DMS79 treated with DMSO at 0.1 percent for 48 hours (cell line): ENCODE data around the gene SMLR1.

Source experiments
- DNase-seq: peaks from one replicate; lab custom pipeline; 2025; lab: John Stamatoyannopoulos, UW

The SMLR1 gene

DNA sequence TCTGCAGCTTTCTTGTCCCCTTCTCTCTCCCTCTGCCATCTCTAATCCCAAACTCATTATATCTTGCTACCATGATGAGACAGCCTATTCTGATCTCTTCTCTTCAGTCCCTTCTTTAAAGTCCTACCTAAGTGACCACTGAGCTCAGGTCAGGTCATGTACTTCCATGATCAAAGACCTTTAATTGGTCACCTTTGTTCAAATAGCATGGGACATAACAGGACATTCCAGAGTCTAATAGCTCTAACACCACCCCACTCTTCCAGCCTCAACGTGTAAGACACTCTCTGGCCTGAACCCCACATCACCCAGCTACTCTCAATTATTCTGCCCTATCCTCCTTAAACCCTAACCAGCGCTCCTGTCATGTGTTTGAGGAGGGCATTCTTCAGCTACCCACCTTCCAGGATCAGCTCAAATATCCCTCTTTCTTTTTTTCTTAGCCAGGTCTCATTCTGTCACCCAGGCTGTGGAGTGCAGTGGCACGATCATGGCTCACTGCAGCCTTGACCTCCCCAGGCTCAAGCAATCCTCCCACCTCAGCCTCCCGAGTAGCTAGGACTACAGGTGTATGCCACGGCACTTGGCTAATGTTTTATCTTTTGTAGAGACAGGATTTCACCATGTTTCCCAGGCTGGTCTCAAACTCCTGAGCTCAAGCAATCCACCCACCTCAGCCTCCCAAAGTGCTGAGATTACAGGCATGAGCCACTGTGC is 2.1 kb upstream of the SMLR1 start:
- DNase-seq = no peak

DNA sequence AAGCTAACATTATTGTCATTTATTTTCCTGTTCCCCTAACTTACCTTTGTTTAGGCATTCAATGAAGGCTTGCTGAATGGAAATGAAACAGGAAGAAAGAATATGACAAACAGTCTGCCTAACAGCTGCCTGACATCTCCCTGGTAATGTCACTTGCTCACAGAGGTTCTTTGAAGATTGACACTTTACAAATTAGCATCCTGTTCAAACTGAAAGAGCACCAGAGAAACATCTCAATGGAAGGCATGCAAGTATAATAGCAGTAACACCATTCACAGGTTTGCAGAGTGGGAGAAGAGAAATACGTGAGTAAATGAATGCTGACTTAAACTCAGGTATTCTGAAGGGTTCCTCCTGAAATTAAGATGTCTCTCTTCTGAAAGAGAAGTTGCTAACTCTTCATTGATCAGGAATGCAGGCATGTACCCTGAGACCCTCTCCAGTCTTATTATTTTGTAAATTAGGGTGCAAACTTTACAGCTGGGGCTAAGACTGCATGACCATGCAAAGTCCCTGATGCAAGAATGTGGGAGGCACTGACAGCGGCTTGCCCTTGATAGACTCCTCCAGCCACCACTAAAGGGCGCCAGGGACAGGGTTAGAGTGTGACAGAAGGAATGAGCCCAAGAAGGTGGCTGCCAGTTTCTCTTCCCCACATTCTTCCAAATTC is 1.3 kb upstream of the SMLR1 start:
- no peak for DNase-seq

DNA sequence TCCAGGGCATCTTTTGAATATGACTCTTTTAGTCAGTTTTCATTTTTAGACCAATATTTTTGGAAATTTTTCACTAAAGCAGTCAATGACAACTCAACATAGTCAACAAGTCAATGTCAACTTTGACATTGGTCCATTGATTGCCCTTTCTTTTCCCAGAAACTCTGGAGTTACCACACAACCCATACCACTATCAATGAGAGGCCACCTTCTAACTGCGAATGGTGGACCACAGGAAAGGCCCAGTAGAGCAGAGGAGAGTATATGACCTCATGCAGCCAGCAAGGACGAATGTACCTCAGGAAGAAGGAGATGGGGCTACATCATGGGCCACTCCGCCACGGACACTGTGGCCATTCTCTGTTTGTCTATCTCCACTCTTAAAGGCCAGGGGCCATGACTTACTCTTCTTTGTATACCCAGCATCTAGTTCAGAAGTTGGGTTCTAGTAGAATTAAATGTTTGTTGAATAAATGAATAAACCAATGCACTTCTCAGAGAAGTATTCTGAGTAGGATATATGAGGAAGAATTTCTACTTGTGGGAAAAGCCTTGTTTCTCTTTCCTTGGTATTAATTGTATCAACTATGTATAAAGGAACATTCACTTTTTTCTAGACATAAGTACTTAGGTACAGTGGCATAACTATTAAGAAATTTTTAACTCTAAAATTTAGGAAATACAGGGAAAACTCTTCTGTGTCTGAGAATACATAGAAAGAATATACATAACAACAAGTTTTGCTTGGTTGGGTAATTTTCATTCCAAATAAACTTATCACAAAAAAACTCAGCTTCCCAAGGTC is 562 bp upstream of the SMLR1 start:
- no peak for DNase-seq

DNA sequence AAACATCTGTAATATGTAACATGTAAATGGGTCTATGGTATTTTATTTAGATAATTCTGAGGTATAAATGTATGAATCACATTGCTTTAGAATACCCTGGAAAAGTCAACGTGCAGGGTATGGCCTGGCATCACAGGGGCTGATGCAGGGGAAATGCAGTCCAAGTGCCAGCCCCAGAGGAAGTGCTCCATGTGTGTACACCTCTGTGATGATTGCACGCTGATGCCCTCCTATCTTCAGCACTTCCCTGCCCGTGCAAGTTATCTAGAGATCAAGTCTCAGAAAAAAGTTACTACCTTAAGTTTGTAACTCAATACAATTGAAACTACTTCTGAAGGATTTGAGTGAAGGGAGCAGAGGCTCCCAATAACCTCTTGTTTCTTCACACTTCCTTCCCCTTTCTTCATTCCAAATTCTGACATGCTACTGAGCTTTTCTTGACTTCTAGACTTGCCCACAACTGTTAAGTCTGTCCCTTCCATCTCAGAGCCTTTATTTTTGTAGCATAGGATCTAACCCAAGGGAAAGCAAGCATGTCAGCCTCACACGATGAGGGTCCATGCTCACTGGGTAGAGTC is 2.2 kb downstream of the SMLR1 start:
- no peak for DNase-seq

DNA sequence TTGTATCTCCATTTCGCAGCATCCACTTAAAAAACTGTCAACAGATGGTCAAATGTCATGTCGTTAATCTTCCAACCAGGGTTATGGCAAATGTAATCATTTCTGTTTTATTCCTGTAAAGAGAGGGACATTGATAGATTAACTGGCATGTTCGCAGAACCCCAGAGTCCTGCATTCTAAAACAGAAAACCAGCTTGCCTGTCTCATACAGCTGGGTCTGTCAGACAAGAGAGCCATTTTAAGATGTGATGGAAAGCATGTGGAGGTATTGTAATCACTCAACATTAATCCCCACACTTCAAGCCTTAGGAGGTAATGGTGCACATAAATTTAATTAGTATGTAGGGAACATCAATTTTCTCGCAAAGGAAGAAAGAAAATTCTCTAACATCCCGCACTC is 4.4 kb downstream of the SMLR1 start:
- DNase-seq = no peak

DNA sequence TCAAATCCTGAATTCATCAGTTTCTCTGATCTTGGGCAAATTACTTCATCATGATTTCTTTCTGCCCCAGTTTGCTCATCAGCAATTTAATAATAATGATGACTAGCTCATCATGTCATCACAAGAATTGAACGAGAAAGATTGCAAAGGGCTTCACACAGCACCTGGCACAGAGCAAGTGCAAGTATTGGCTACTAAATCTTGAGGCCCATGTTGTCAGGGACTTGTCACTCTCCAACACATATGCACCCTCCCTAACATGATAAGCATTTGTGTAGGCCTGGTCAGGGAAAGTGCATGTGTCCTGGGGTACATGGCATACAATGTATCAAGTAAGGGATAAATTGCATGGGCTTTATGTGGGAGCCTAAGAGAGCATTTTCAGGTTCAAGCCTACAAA is 6.4 kb downstream of the SMLR1 start:
- DNase-seq = no peak

DNA sequence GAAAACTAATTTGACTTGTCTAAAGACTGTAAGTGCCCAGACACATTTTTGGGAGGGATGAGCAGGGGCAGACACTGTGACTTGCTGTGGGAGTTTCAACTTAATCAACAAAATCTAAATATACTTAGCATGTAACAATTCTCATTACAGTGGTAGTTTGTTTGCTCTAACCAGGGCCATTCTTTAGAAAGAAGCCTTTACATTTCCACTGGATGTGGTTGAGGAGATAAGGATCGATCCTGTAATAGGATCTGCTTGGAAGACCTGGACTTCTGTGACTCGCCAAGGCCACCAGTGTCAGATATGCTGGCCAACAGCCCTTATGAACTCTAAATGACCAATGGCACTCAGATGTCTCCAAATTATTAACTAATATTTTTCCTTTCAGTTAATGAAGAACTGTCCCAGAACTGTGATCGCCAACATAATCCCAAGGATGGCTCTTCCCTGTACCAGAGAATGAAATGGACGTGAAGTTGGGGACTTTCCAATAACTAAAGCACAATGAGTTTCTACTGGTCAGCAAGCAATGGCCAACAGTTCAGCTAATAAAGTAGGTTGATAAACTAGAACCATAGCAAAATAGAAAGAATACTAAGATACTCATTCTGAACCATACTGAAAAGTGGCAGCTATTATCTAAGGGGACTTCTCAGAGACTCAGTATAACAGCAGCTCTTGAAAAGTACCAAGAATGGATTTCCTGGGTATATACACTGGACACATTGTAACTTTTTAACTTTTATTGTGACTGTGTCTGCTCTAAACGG is 7.5 kb downstream of the SMLR1 start:
- DNase-seq = no peak

DNA sequence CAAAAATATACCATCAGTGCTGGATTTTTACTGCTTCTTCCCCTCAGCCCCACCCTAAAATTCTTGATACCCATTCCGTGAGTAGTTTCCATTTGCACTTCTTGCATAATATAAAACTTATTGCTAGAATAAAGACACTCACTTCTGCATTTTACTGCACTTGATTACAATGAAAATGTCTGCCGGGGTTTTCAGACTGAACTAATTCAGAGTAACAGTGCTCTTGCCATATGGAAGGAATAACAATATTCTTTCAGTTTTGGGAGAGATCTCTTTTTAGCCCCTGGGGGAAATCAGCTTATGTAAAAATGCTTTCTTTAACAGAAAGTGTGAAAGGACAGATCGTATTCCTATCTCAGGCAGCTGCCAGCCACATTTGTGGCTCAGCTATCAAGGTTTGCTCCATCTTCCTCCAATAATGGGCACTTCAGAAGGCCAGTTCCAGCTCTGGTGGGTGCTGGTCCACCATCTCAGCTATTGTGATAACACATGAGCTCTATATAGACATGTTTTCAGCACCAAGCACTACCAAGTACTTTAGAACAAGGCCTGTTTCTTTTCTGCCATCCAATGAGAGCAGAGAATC is 8.9 kb downstream of the SMLR1 start:
- DNase-seq = no peak

DNA sequence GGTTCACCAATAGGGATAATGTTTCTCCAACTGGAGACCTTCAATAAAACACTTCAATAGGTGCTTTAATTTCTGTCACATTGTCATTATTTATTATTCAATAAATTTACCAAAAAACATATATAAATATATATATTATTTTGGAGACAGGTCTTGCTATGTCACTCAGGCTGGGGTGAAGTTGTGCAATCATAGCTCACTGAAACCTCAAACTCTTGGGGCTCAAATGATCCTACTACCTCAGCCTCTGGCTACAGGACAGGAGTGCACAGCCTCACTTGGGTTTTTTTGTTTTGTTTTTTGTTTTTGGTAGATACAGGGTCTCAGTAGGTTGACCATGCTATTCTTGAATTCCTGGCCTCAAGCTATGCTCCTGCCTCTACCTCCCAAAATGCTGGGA is 9.9 kb downstream of the SMLR1 start:
- no peak for DNase-seq

DNA sequence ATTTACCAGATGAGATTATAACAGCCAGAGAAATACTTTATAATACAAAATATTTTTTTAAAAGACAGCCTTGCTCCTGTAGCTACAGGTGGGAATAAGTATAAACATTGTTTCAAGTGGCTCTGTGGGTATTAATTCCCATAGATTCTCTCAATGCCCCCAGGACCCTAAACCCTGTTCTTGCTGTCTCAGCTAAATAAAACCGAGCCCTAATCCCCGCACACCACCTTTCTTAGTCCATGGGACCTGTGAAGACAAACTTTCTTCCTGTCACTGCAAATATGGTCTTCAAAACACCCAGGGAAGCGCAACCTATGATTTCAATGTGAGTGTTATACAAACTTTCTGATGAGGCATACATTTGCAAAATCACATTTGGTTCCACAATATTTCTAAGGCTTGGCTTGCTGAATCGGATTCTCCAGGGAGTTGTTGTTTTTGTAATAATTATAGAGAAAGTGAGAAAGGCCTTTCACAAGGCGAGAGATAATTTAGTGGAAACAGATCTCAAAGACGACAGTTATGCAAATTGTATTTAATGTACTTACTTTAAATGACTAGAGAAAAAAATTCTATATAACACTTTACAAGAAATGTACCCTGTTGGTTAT is 11.1 kb downstream of the SMLR1 start:
- no peak for DNase-seq

DNA sequence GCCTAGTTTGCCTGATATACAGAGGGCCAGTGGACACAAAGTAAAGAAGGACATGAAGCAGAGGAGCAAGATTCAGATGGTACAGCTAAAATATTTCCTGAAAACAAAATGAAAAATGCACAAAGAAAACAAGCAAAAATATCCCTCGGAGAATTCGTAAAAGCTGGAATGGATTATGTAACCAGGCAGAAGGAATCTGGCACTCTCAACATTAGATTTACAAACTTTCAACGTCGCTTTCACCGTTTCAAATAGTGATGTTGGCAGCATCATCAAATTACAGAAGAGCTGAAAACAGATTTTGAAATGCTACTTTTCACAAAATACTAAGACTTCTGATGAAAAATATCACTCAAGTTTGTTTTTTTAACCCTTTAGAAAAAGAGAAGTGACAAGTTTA is 11.7 kb downstream of the SMLR1 start:
- no peak for DNase-seq

DNA sequence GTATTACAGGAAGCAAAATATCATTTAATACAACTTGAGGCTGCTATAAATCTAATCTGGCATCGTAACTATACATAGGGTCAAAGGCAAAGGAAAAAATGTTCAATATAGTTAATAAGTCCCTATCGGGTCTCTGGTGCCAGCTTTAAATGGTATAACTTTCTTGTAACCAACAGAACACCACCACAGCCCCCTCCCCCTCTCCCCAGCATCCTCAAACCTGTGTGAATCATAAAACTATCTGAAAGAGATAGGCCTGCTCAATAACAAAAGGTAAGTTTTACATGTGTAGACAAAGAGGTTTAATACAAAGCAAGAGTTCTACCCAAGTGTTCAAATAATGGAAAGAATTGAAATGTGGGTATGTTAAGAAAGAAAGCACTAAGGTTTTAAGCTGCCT is 12.2 kb downstream of the SMLR1 start:
- DNase-seq = no peak

DNA sequence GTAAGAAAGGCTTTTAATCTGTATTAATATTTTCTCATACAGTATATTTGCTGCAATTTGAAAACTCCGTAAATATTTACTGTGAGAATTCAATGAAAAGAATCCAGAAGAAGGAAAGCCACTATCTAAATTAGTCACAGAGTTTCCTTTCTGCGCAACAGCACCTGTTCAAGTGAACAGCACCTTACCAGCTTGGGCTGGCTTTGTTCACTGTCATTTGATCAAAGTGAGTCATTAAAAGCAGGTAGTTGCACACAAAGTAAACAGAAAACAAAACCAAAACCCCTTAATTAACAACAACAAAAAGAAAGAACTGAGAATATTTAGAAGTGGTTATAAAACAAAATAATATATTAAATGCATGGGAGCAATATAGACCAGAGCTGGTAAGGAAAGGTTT is 12.8 kb downstream of the SMLR1 start:
- DNase-seq = no peak

DNA sequence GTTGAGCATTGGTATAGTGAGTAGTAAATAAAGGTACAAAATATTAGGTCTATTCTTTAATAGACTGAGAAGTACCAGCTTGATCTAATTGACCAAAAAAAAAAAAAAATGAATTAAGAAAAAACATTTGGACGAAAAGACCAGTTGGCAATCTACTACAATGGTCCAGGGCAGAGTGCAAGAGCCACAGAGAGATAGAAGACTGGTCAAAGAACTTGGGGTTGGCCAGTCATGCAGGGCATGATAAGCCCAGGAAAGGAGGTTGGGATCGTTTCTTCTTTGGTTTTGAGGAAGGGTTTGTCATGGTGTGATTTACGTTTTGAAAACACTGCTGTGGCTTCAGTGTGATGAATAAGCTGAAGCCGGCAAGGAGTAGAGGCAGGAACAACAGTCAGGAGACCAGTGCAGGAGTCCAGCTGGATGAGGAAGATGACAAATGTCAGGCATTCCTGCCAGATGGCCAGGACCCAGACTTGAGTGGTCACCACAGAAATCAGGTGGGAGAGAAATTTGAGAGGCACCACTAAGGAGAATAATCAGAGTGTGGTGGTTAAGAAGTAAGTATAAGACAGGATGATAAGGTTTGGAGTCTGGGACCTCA is 14.0 kb downstream of the SMLR1 start:
- no peak for DNase-seq

DNA sequence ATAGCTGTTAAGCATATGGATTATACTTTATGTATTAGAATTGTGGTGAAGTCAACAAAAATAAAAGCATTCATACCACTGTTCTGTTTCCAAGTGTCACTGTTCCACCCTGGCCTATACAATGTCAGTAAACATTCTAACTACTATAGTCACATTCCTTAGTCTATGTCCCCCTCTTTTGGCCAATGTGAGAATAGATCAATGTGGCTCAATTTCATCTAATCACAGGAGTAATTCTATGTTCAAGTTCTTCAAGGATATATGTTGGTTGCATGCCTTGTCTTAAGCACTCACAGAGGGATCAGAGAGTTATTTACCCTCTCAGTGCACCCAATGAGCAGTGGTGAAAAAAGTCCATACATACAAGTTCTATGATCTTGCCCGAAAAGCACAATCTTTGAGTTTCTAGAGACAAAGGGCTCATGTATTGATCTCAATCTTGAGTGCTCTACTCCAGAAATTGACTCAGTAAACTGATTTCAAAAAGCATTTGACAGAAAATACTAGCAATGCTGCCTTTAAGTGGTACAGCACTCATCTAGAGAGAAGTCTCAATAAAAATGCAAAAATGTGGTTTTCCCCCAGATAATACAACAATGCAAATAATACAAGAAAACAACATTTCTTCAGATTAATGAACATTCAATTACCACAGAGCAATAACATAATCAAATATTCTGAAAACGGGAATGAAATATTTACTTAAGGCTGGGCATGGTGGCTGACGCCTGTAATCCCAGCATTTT is 16.5 kb downstream of the SMLR1 start:
- no peak for DNase-seq

DNA sequence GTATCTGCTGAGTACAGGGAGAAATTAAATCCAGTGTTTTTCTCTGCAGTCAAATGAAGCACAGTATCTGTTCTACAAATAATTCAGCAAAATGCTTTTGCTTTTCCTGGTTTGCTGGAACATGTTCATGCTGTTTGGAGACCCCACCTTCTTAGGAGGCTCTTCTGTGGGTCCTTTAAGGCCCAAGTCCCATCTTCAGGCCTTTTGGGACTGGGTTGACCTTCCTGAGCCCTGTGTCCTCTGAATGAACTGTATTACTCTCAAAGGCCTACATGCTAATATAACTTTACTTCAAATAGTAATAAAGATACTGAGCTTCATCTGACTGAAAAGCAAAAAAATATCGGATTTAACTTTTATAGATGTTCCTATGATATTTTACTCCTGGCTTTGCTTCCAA is 19.3 kb downstream of the SMLR1 start:
- DNase-seq = no peak

DNA sequence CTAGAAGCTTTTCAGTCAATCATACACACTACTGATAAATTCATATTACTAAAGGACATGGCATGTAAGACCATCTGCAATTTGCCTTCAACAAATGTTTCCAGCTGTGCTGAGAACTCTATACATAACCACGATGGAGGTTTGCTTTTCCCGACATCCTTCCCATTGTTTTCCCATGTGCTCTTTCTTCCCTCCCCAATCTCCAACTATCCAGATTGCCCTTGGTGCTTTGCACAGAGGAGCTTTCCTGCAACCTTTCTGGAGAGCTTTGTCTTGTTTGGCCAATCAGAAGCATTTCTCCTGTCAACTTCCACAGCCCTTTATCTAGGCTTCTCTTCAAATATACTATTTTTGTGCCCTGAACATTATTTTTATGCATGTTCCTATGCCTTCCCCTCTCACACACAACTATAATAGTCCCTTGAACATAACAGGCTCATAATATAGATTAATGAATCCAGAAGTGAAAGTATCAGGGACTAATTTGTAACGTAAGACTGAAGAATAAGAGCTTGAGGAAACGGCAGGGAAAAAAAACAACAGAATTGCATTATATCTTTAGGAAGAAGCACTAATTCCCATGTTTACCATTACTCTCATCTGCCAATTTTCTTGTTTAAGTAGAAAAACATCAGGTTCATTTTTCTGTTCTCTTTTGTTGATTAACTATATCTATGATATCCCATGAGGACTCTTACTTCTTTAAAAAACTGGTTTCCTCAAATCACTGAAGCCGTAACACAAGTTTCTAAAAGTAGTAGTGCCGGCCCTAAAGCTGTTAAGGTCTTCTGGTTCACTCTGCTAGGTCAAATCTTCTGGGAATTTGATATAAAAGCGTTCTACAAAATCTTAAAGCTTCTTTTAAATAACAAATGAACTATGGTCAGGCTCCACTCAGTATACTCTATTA is 20.1 kb downstream of the SMLR1 start:
- no peak for DNase-seq

DNA sequence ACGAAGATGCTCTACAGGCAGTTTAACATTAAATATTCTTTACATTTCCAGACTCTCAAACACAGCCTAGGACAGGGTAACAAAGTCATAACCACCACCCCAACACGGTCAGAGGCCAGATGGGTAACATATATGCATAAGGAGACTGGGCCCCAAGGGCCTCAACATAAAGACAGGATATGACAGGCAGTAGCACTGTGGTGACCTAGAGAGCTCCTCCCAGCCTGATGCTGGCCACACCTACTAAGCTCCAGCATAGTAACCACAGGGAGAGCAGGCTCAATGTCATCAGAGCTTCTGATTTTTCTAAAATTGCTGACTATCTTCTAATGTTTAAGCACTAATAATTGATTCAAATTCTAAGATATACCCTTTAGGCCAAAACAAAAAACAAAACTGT is 21.7 kb downstream of the SMLR1 start:
- DNase-seq = no peak

DNA sequence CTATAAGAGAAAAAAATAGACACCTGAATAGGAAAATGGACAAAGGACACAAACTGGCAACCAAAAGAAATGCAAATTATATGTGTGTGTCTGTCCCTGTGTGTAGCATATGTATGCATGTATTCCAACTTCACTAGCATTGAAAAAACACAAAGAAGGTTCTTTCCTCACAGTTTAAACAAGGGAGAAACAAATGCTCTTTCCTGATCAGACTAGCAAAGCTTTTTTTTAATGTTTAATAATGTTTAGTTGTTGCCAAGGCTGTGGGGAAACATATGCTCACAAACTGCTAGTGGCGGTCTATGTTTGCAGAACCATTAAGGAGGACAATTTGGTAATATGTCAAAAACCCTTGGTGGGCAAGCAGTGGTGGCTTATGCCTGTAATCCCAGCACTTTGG is 22.4 kb downstream of the SMLR1 start:
- DNase-seq = no peak
